Measurements from ENCODE around the gene SLC2A6.

SLC2A6 gene

GRCh38 chr9:133499132-133499891 is 20.4 kb upstream of the SLC2A6 start:
- TF ChIP-seq, protein P1, sequence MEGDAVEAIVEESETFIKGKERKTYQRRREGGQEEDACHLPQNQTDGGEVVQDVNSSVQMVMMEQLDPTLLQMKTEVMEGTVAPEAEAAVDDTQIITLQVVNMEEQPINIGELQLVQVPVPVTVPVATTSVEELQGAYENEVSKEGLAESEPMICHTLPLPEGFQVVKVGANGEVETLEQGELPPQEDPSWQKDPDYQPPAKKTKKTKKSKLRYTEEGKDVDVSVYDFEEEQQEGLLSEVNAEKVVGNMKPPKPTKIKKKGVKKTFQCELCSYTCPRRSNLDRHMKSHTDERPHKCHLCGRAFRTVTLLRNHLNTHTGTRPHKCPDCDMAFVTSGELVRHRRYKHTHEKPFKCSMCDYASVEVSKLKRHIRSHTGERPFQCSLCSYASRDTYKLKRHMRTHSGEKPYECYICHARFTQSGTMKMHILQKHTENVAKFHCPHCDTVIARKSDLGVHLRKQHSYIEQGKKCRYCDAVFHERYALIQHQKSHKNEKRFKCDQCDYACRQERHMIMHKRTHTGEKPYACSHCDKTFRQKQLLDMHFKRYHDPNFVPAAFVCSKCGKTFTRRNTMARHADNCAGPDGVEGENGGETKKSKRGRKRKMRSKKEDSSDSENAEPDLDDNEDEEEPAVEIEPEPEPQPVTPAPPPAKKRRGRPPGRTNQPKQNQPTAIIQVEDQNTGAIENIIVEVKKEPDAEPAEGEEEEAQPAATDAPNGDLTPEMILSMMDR (IDR thresholded peaks at IDR 0.05; ENCODE audit: extremely low read depth, missing control alignments) = no peak
- DNase-seq (ENCODE audit: low spot score) = no peak

- DNase-seq (ENCODE audit: low spot score) = no peak
- TF ChIP-seq, protein P1 (IDR thresholded peaks at IDR 0.05; ENCODE audit: extremely low read depth, missing control alignments) = no peak
These were observed 18.3 kb upstream of the SLC2A6 start for GRCh38 chr9:133496861-133497842.

DNA sequence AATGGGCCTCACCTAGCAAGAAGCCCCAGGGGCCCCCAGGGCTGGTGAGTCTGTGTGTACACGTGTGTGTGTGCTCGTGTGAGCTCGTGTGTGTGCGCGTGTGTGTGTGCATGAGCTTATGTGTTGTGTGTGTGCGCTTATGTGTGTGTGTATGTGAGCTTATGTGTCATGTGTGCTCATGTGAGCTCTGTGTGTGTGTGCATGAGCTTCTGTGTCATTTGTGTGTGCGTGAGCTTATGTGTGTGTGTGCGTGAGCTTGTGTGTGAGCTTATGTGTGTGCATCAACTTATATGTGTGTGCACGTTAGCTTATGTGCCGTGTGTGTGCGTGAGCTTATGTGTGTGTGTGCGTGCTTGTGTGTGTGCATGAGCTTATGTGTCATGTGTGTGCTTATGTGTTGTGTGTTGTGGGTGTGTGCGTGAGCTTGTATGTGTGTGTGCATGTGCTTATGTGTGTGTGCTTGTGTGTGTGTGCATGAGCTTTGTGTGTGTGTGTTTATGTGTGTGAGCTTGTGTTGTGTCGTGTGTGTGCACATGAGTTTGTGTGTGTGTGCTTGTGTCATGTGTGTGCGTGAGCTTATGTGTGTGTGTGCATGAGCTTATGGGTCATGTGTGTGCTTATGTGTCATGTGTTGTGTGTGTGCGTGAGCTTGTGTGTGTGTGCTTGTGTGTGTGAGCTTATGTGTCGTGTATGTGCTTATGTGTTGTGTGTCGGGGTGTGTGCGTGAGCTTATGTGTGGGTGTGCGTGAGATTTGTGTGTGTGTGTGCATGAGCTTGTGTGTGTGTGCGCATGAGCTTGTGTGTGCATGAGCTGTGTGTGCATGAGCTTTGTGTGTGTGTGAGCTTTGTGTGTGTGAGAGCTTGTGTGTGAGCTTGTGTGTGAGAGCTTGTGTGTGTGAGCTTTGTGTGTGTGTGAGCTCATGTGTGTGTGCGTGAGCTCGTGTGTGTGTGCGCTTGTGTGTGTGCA is 16.7 kb upstream of the SLC2A6 start:
- no peak for DNase-seq (ENCODE audit: low spot score)
- TF ChIP-seq, protein P1 (IDR thresholded peaks at IDR 0.05; ENCODE audit: extremely low read depth, missing control alignments) = no peak

- DNase-seq (ENCODE audit: low spot score) = no peak
- TF ChIP-seq, protein P1 (IDR thresholded peaks at IDR 0.05; ENCODE audit: extremely low read depth, missing control alignments) = no peak
These were observed 15.9 kb upstream of the SLC2A6 start for GRCh38 chr9:133494636-133495326.

- DNase-seq (ENCODE audit: low spot score) = no peak
- TF ChIP-seq, protein P1 (IDR thresholded peaks at IDR 0.05; ENCODE audit: extremely low read depth, missing control alignments) = no peak
These were observed 15.1 kb upstream of the SLC2A6 start for GRCh38 chr9:133493845-133494540.

- DNase-seq (ENCODE audit: low spot score) = no peak
These were observed 14.5 kb upstream of the SLC2A6 start for GRCh38 chr9:133493428-133493827.

More at GRCh38 chr9:133493428-133493827, 14.5 kb upstream of the SLC2A6 start:
- TF ChIP-seq, protein P1 (IDR thresholded peaks at IDR 0.05; ENCODE audit: extremely low read depth, missing control alignments) = no peak

Data from GM20000 (cell line).